Naive thymus-derived CD4-positive, alpha-beta T cell (primary cell): ENCODE measurements around the gene SLC34A1. TPM values are rescaled to one million over a fixed set of nuclear protein-coding genes. Genes with fewer than 3 reads are reported as not detected.
"Not testable (repeated sequence)": the region's sequence is repeated elsewhere in the genome, so short reads cannot be mapped to it uniquely, and the experiment has no call there.

Experiments used
- ATAC-seq: fragments of 150-1000 bp; cut with Tn5 transposase; 2 replicates; pipeline ENCODE4 v1.10.0; 2021; ENCODE audit warnings: mild to moderate bottlenecking, moderate library complexity
- CTCF ChIA-PET: fragments of 350-600 bp; sonication (Branson Sonifier 250); formaldehyde crosslinking; loops from one replicate; lab custom pipeline; 2021; ENCODE audit warnings: antibody characterized with exemption; lab: Charles Lee
- POLR2A ChIA-PET: fragments of 350-600 bp; sonication (Branson Sonifier 250); formaldehyde crosslinking; loops from one replicate; lab custom pipeline; 2021; ENCODE audit warnings: antibody characterized with exemption, inconsistent platforms; lab: Charles Lee
- DNase-seq, 9 donors: peaks; one replicate each; pipeline versions ENCODE4 v3.0.0 to v3.0.0-alpha.2; 2020 to 2022; ENCODE audit warnings: mixed read lengths in 1 of 9
- H3K27ac ChIP-seq: one replicate; pipeline ENCODE4 v1.7.0; 2013; ENCODE audit warnings: mild to moderate bottlenecking, low read depth, low read length, moderate library complexity
- H3K27me3 ChIP-seq, 2 donors: one replicate each; pipeline ENCODE4 v1.7.0; 2013; ENCODE audit warnings: low read length in 2 of 2, mild to moderate bottlenecking in 2 of 2, moderate library complexity in 2 of 2; ENCODE audit not compliant: control insufficient read depth in 2 of 2, insufficient read depth in 2 of 2
- H3K36me3 ChIP-seq, 3 experiments: 1 replicate in 2 of 3; 2 replicates in 1 of 3; pipeline ENCODE4 v1.7.0; 2013; ENCODE audit warnings: low read length in 3 of 3, mild to moderate bottlenecking in 3 of 3, moderate library complexity in 1 of 3; ENCODE audit not compliant: insufficient read depth in 3 of 3, control insufficient read depth in 2 of 3
- H3K4me1 ChIP-seq, 2 donors: one replicate each; pipeline ENCODE4 v1.7.0; 2013; ENCODE audit warnings: low read length in 2 of 2, mild to moderate bottlenecking in 2 of 2, moderate library complexity in 1 of 2; ENCODE audit not compliant: control insufficient read depth in 2 of 2, insufficient read depth in 2 of 2
- H3K4me3 ChIP-seq: 2 replicates; pipeline ENCODE4 v1.7.0; 2013; ENCODE audit warnings: mild to moderate bottlenecking, low read length
- H3K9me3 ChIP-seq, 3 experiments: 1 replicate in 2 of 3; 2 replicates in 1 of 3; pipeline ENCODE4 v1.7.0; 2013; ENCODE audit warnings: low read length in 3 of 3; ENCODE audit not compliant: control insufficient read depth in 2 of 3
- H3K27ac Mint-ChIP-seq, 9 donors: one replicate each; pipeline ENCODE4 v1.8.0; 2020 to 2022; ENCODE audit warnings: mixed read lengths in 9 of 9, mild to moderate bottlenecking in 8 of 9, moderate library complexity in 5 of 9, inconsistent platforms in 2 of 9
- H3K27me3 Mint-ChIP-seq, 5 donors: one replicate each; pipeline ENCODE4 v1.8.0; 2021 to 2022; ENCODE audit warnings: mixed read lengths in 5 of 5, mild to moderate bottlenecking in 1 of 5
- H3K36me3 Mint-ChIP-seq, 5 donors: one replicate each; pipeline ENCODE4 v1.8.0; 2020 to 2022; ENCODE audit warnings: mixed read lengths in 5 of 5, mild to moderate bottlenecking in 3 of 5, inconsistent platforms in 1 of 5
- H3K4me1 Mint-ChIP-seq, 7 donors: one replicate each; pipeline ENCODE4 v1.8.0; 2020 to 2022; ENCODE audit warnings: mixed read lengths in 7 of 7, mild to moderate bottlenecking in 3 of 7, inconsistent platforms in 1 of 7
- H3K4me3 Mint-ChIP-seq, 10 donors: one replicate each; pipeline ENCODE4 v1.8.0; 2020 to 2022; ENCODE audit warnings: mild to moderate bottlenecking in 10 of 10, mixed read lengths in 10 of 10, moderate library complexity in 6 of 10, inconsistent platforms in 2 of 10
- H3K9me3 Mint-ChIP-seq, 11 donors: one replicate each; pipeline ENCODE4 v1.8.0; 2020 to 2022; ENCODE audit warnings: mixed read lengths in 11 of 11, mild to moderate bottlenecking in 4 of 11, inconsistent platforms in 1 of 11, moderate library complexity in 1 of 11
- intact Hi-C, 2 donors: fragments of 100-400 bp; cut with micrococcal nuclease; formaldehyde crosslinking; loops; one replicate each; pipeline ENCODE4 v1.15.1; 2023
- polyA plus RNA-seq, 2 donors: library from polyadenylated mRNA; unstranded; fragments of 300-500 nt; fragmentation: Illumina TruSeq; gene quantifications; one replicate each; pipeline ENCODE4 v1.2.3, GENCODE V29; 2021
- total RNA-seq, 6 experiments: library from RNA in 5 of 6; stranded (reverse) in 5 of 6; gene quantifications; 1 replicate in 5 of 6; 2 replicates in 1 of 6; pipeline ENCODE4 v1.2.3 and lab custom pipeline; 2021 to 2026

Gene SLC34A1
- total and polyA plus RNA-seq, 7 experiments from 2014 or later: 0.27 to 0.29 TPM; not detected in 5

- DNase-seq (no peak), ATAC-seq (no peak)
- no peaks in the 10 kb centered on the region for H3K36me3 Mint-ChIP-seq
- no peak within 1 kb of the TSS for H3K27ac ChIP-seq
- H3K9me3 ChIP-seq: no peaks in the 10 kb centered on the region
- POLR2A ChIA-PET: interaction anchor here (1.2 to 9.5 kb wide), 7 partner anchors 18 to 50 kb away, joined by 3 to 210 read pairs (median 4); partner anchors contain the start of genes GRK6 and PRR7
- H3K27me3 ChIP-seq: no peaks in the 10 kb centered on the region
- intact Hi-C loops: no loop called here
- H3K4me3 ChIP-seq: no peak within 1 kb of the TSS
- peak within 1 kb of the TSS in 1 of 9 donors; percentile 32 for H3K27ac Mint-ChIP-seq
- CTCF ChIA-PET: interaction anchor here (0.9 to 9.6 kb wide), 7 partner anchors 15 to 45 kb away, joined by 3 to 189 read pairs (median 8); partner anchors contain the start of gene PRR7
- no peaks in the 10 kb centered on the region for H3K9me3 Mint-ChIP-seq
- no peaks in the 10 kb centered on the region for H3K36me3 ChIP-seq
- H3K4me1 ChIP-seq: peaks cover 15 to 43% of the 10 kb centered on the region in 2 donors
- H3K27me3 Mint-ChIP-seq: peaks cover 0 to 25% (median 0%) of the 10 kb centered on the region in 5 donors
- no peak within 1 kb of the TSS for H3K4me3 Mint-ChIP-seq
- peaks cover 0 to 44% (median 23%) of the 10 kb centered on the region in 7 donors for H3K4me1 Mint-ChIP-seq
Measured at GRCh38 chr5:177409043-177409801, 25.0 kb downstream of the SLC34A1 start, which contains the start of gene F12. F12 (minus strand) TSS chr5:177409564; CDS start chr5:177409527, 37 bp downstream.

DNA sequence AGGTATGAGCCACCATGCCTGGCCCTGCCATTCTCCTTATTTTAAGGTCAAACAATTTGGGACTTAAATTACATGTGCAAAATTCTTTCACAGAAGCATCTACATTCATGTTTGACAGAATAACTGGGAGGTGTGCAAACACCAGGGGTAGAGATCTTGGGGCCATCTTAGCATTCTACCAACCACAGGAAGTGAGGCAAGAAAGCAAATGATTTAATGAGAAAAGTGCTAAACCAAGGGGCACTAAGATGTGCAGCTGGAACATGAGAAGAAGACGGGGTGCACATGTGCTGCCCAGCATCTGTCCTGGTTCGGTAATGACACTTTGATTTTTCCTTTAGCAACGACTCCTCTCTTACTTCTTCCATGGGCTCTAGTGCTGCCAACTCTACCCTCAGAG lies 26.3 kb downstream of the SLC34A1 start:
- DNase-seq (no peak), ATAC-seq (peak; percentile 30)
- ChIA-PET POLR2A (interaction anchor here (1.3 to 11.1 kb wide), 2 partner anchors 19 to 35 kb away, joined by 6 to 179 read pairs; partner anchors contain the start of gene GRK6), CTCF (no interaction called here)
- H3K4me3 ChIP-seq: no peak overlapping the region
- peaks cover 14 to 29% of the 10 kb centered on the region in 2 donors for H3K4me1 ChIP-seq
- Mint-ChIP-seq H3K27me3 (peaks cover 0 to 21% (median 0%) of the 10 kb centered on the region in 5 donors), H3K36me3 (no peaks in the 10 kb centered on the region), H3K4me1 (peaks cover 8 to 40% (median 21%) of the 10 kb centered on the region in 7 donors), H3K27ac (no peak overlapping the region), H3K4me3 (no peak overlapping the region), H3K9me3 (no peaks in the 10 kb centered on the region)
- no peaks in the 10 kb centered on the region for H3K9me3 ChIP-seq
- no peaks in the 10 kb centered on the region for H3K27me3 ChIP-seq
- no peaks in the 10 kb centered on the region for H3K36me3 ChIP-seq
- intact Hi-C loops: no loop called here
- H3K27ac ChIP-seq: no peak overlapping the region

- Mint-ChIP-seq H3K4me3 (peak overlapping the region in 2 of 10 donors; percentile 7 to 21), H3K27me3 (peaks cover 0 to 3% (median 0%) of the 10 kb centered on the region in 5 donors), H3K27ac (peak overlapping the region in 2 of 9 donors; percentile 46 to 55), H3K9me3 (no peaks in the 10 kb centered on the region), H3K4me1 (peaks cover 8 to 37% (median 26%) of the 10 kb centered on the region in 7 donors), H3K36me3 (no peaks in the 10 kb centered on the region)
- ChIA-PET CTCF (interaction anchor here (1.1 kb wide), 1 partner anchor 33 kb away, joined by 3 read pairs; no protein-coding TSS in a partner anchor), POLR2A (interaction anchor here (4.3 to 23.7 kb wide), 3 partner anchors 9 to 34 kb away, joined by 24 to 804 read pairs (median 179); partner anchors contain the start of genes GRK6 and PRR7)
- Histone ChIP-seq H3K4me1 (peaks cover 14 to 24% of the 10 kb centered on the region in 2 donors), H3K27ac (no peak overlapping the region), H3K36me3 (no peaks in the 10 kb centered on the region), H3K9me3 (no peaks in the 10 kb centered on the region), H3K4me3 (no peak overlapping the region), H3K27me3 (no peaks in the 10 kb centered on the region)
- DNase-seq (no peak), ATAC-seq (peak; percentile 34)
- intact Hi-C loops: loop anchor here in 1 of 2 donors (2.0 kb wide), 1 partner anchor 14 kb away; the partner anchor contains the start of gene GRK6
Measured at GRCh38 chr5:177412603-177413233, 28.5 kb downstream of the SLC34A1 start.

DNA sequence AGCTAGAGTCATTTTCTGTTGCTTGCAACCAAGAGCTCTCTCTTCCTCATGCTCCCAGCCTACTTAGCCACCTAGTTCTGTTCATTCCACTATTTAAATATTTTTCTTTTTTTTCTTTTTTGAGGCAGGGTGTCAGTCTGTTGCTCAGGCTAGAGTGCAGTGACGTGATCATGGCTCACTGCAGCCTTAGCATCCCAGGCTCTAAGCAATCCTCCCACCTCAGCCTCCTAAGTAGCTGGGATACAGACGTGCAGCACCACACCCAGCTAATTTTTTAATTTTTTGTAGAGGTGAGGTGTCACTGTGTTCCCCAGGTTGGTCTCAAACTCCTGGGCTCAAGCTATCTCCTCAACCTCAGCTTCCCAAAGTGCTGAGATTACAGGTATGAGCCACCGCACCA lies 30.2 kb downstream of the SLC34A1 start:
- POLR2A ChIA-PET: interaction anchor here (4.3 to 23.7 kb wide), 3 partner anchors 11 to 32 kb away, joined by 24 to 804 read pairs (median 179); partner anchors contain the start of genes GRK6 and PRR7
- no peaks in the 10 kb centered on the region for H3K9me3 Mint-ChIP-seq
- peaks cover 14 to 24% of the 10 kb centered on the region in 2 donors for H3K4me1 ChIP-seq

DNA sequence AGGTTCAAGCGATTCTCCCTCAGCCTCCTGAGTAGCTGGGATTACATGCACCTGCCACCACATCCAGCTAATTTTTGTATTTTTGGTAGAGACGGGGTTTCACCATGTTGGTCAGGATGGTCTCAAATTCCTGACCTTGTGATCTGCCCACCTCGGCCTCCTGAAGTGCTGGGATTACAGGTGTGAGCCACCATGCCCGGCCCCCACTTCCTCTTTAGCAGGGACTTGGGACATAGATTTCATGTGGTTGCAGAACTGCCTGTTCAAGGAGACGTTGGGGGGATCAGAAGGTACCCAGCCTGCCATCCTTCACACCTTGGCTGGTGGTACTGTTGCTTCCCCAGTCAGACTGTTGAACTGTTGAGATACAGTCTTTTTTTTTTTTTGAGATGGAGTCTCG lies 32.8 kb downstream of the SLC34A1 start:
- H3K27me3 ChIP-seq, H3K27ac ChIP-seq, H3K36me3 ChIP-seq, DNase-seq, intact Hi-C loops, H3K9me3 Mint-ChIP-seq, H3K27me3 Mint-ChIP-seq, H3K27ac Mint-ChIP-seq, H3K36me3 Mint-ChIP-seq, ATAC-seq, H3K4me3 ChIP-seq, H3K4me3 Mint-ChIP-seq, H3K9me3 ChIP-seq: not testable (repeated sequence)
- ChIA-PET POLR2A (interaction anchor here (11.1 to 23.7 kb wide), 2 partner anchors 12 to 30 kb away, joined by 179 to 804 read pairs; partner anchors contain the start of genes GRK6 and PRR7), CTCF (interaction anchor here (1.5 to 3.5 kb wide), 2 partner anchors 13 to 15 kb away, joined by 5 to 26 read pairs; no protein-coding TSS in a partner anchor)
- H3K4me1 ChIP-seq: peaks cover 10 to 11% of the 10 kb centered on the region in 2 donors
- peaks cover 8 to 30% (median 18%) of the 10 kb centered on the region in 7 donors for H3K4me1 Mint-ChIP-seq

More for the DNA sequence above, 30.2 kb downstream of the SLC34A1 start:
- Mint-ChIP-seq H3K27ac (peak overlapping the region in 3 of 9 donors; percentile 6 to 76 (median 46)), H3K36me3 (no peaks in the 10 kb centered on the region), H3K4me3 (peak overlapping the region in 3 of 10 donors; percentile 3 to 8 (median 4)), H3K4me1 (peaks cover 8 to 37% (median 26%) of the 10 kb centered on the region in 7 donors), H3K27me3 (no peaks in the 10 kb centered on the region)
- Histone ChIP-seq H3K36me3 (no peaks in the 10 kb centered on the region), H3K27ac (no peak overlapping the region), H3K27me3 (no peaks in the 10 kb centered on the region), H3K4me3 (no peak overlapping the region), H3K9me3 (no peaks in the 10 kb centered on the region)
- no peak for DNase-seq
- intact Hi-C loops: no loop called here
- CTCF ChIA-PET: interaction anchor here (0.5 to 3.5 kb wide), 5 partner anchors 9 to 205 kb away, joined by 3 to 26 read pairs (median 7); no protein-coding TSS in a partner anchor
- no peak for ATAC-seq

GRCh38 chr5:177419046-177419445 lies 34.8 kb downstream of the SLC34A1 start:
- ChIA-PET CTCF (no interaction called here), POLR2A (interaction anchor here (1.4 to 23.7 kb wide), 3 partner anchors 10 to 28 kb away, joined by 4 to 804 read pairs (median 179); partner anchors contain the start of genes GRK6 and PRR7)
- Mint-ChIP-seq H3K36me3 (no peaks in the 10 kb centered on the region), H3K4me3 (no peak overlapping the region), H3K9me3 (peaks cover 0 to 2% (median 0%) of the 10 kb centered on the region in 11 donors), H3K27ac (no peak overlapping the region), H3K27me3 (no peaks in the 10 kb centered on the region), H3K4me1 (peaks cover 8 to 19% (median 15%) of the 10 kb centered on the region in 7 donors)
- H3K27me3 ChIP-seq: no peaks in the 10 kb centered on the region
- H3K36me3 ChIP-seq: no peaks in the 10 kb centered on the region
- H3K27ac ChIP-seq: no peak overlapping the region
- intact Hi-C loops: no loop called here
- ATAC-seq (no peak), DNase-seq (no peak)
- H3K4me1 ChIP-seq: peaks cover 0 to 10% of the 10 kb centered on the region in 2 donors
- H3K9me3 ChIP-seq: no peaks in the 10 kb centered on the region
- H3K4me3 ChIP-seq: no peak overlapping the region
